ENCODE measurements around the gene OPA3.
A peak's percentile ranks its signal among the peaks of the same experiment; 100 is the strongest.

Gene OPA3

DNA sequence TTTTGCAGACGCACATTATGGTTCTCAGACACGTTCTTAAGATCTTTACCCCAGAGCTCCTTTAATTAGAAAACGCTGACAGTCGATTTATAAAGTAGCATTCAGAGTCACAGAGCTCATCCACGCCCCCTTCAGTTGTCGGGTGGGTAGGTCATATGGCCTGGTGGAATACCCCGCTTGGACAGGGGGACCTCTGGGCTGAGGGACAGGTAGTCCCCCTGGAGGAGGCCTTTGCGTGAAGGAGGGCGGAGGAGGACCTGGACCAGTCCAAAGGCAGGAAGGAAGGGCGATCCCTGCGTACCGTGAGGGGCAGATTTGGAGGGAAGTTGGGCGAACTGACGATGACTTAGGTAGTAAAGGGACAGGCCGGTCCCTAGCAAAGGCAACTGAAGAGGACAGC, 56.9 kb downstream of the OPA3 start:
- TF ChIP-seq, protein P1, sequence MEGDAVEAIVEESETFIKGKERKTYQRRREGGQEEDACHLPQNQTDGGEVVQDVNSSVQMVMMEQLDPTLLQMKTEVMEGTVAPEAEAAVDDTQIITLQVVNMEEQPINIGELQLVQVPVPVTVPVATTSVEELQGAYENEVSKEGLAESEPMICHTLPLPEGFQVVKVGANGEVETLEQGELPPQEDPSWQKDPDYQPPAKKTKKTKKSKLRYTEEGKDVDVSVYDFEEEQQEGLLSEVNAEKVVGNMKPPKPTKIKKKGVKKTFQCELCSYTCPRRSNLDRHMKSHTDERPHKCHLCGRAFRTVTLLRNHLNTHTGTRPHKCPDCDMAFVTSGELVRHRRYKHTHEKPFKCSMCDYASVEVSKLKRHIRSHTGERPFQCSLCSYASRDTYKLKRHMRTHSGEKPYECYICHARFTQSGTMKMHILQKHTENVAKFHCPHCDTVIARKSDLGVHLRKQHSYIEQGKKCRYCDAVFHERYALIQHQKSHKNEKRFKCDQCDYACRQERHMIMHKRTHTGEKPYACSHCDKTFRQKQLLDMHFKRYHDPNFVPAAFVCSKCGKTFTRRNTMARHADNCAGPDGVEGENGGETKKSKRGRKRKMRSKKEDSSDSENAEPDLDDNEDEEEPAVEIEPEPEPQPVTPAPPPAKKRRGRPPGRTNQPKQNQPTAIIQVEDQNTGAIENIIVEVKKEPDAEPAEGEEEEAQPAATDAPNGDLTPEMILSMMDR (IDR thresholded peaks at IDR 0.05; ENCODE audit: low read depth, low read length): no peak
- H3K4me3 ChIP-seq (ENCODE audit: low read depth, low read length): no peak overlapping the region

DNA sequence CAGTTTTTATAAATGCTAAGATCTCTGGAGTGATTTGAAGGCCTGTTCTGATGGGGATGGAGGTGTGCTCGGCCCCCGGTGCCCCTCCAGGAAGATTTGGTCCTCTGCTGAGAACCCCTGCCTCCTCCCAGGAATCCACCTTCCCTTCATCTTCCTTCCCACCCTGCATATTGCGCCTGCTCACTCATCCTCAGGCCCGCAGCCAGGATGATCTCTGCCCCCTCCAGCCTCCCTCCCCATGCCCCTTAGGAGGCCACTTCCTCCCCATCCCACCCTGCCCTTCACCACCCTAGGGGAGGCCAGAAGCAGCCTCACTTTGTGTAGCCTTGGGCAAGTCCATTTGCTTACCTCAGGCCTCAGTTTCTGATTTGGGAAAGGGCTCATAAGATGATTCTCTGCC, 57.6 kb downstream of the OPA3 start:
- no peak overlapping the region for H3K4me3 ChIP-seq (ENCODE audit: low read depth, low read length)
- TF ChIP-seq, protein P1 (IDR thresholded peaks at IDR 0.05; ENCODE audit: low read depth, low read length): no peak

GRCh38 chr19:45526143-45526542, 58.5 kb downstream of the OPA3 start:
- TF ChIP-seq, protein P1 (IDR thresholded peaks at IDR 0.05; ENCODE audit: low read depth, low read length): no peak
- H3K4me3 ChIP-seq (ENCODE audit: low read depth, low read length): no peak overlapping the region

DNA sequence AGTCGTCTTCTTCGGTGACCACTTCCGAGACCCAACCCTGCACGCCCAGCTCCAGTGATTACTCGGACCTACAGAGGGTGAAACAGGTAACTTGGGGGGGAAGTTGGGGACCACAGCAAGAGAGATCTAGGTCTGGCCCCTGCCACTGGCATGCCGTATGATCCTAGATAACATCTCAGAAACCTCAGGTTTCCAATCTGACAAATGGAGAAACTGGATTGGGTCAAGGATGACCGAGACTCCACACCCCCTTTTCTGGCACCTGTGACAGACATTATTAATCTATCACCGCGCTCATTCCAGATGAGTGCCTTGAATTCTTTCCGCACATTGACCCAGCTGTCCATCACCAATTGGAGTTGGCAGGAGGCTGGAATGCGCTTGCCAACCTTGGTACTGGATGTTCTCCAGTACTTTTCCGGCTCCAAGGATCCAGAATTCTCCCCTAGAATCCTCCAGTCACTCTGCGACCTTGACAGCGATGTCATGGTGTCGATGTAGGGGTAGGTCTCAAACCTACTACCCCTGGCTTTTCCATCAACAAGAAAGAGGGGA, 60.0 kb downstream of the OPA3 start:
- TF ChIP-seq, protein P1 (IDR thresholded peaks at IDR 0.05; ENCODE audit: low read depth, low read length): no peak
- H3K4me3 ChIP-seq (ENCODE audit: low read depth, low read length): no peak overlapping the region

DNA sequence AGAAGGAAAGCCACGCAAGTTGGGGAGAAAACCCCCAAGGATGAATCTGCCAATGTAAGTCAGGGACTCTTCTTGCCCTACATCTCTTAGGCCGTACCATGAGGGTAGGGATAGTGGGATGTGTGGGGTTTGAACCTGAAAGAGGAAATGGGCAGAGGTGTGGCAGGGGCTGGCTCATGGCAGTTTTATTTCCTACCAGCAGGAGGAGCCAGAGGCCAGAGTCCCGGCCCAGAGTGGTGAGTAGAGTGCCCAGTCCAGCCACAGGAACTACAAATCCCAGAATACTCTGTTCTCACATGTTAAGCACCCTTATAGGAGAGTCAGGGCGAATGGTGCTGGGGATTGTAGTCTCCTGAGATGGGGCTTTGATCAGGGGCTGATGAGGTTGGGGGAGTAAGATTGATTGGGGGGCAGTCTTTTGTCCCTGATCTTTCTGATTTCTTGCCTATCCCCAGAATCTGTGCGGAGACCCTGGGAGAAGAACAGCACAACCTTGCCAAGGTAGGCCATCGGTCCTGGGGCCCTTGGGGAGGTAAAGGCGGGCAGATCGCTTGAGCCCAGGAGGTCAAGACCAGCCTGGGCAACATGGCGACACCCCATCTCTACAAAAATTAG, 60.9 kb downstream of the OPA3 start:
- TF ChIP-seq, protein P1 (IDR thresholded peaks at IDR 0.05; ENCODE audit: low read depth, low read length): peak; percentile 91
- no peak overlapping the region for H3K4me3 ChIP-seq (ENCODE audit: low read depth, low read length)

- TF ChIP-seq, protein P1 (IDR thresholded peaks at IDR 0.05; ENCODE audit: low read depth, low read length): no peak
- no peak overlapping the region for H3K4me3 ChIP-seq (ENCODE audit: low read depth, low read length)
These were observed 62.3 kb downstream of the OPA3 start for GRCh38 chr19:45522010-45522941.

GRCh38 chr19:45518469-45518826, 66.2 kb downstream of the OPA3 start:
- H3K4me3 ChIP-seq (ENCODE audit: low read depth, low read length): no peak overlapping the region
- TF ChIP-seq, protein P1 (IDR thresholded peaks at IDR 0.05; ENCODE audit: low read depth, low read length): no peak

Measured in WI38 (cell line).